A673 (cell line): ENCODE results near the gene SUPT4H1.

ENCODE experiments used
- CTCF ChIP-seq: fragments of 300-800, 200-600 bp; sonication (generic); conservative IDR thresholded peaks from 2 replicates; pipeline ENCODE4 v1.5.1; 2017; ENCODE audit warnings: low read depth, mild to moderate bottlenecking, antibody characterized with exemption, low read length, moderate library complexity, mixed read lengths
- EZH2 ChIP-seq: fragments of 200-600 bp; sonication (generic); IDR thresholded peaks from 2 replicates; pipeline ENCODE4 v1.6.1; 2017; ENCODE audit warnings: borderline replicate concordance, low read depth, mild to moderate bottlenecking, mixed read lengths, antibody characterized with exemption, low read length; ENCODE audit not compliant: poor library complexity, severe bottlenecking

DNA sequence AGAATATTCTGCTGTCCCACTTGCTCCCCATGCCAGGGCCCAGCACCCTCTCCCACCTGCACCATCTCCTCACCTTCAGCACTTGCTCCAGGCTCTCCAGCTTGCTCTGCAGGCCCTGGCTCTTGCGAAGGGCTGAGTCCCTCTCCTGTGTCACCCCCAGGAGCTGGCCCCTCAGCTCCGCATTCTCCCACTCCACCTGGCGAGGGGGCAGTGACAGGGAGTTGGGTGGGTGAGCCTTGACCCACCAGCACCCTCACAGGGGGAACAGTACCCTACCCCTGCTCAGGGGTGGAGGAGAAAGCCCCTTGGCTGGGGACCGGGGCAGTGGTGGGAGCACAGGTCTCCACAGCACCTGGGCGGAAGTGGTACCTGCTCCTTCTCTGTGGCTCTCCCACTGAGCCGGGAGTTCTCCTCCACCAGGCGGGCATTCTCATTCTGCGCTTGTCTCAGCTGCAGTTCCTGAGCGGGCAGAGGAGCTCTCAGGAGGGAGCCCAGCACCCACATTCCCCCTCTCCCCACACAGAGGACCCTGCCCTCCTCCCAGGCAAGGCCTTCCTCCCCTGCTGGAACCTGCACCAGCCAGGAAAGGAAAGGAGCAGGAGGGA, 29.3 kb downstream of the SUPT4H1 start:
- TF ChIP-seq CTCF, result no peak
- TF ChIP-seq EZH2, result no peak
